Trophoblast cell (in vitro differentiated cells and primary cell): ENCODE data around the gene RGS7BP.

Source experiments
- DNase-seq, 2 donors: peaks; one replicate each; pipeline ENCODE4 v3.0.0-alpha.2; 2016
- H2AFZ ChIP-seq: 2 replicates; pipeline ENCODE4 v1.6.1; 2013; ENCODE audit warnings: low read length, moderate library complexity, mild to moderate bottlenecking; ENCODE audit not compliant: insufficient read depth, poor library complexity
- H2AK5ac ChIP-seq: 2 replicates; pipeline ENCODE4 v1.6.1; 2013; ENCODE audit warnings: mild to moderate bottlenecking, low read length
- H2BK120ac ChIP-seq: 2 replicates; pipeline ENCODE4 v1.6.1; 2013; ENCODE audit warnings: low read length, mild to moderate bottlenecking, moderate library complexity; ENCODE audit not compliant: insufficient read depth, poor library complexity
- H2BK12ac ChIP-seq: 2 replicates; pipeline ENCODE4 v1.6.1; 2013; ENCODE audit warnings: mild to moderate bottlenecking, low read length, moderate library complexity
- H2BK5ac ChIP-seq: 2 replicates; pipeline ENCODE4 v1.6.1; 2013; ENCODE audit warnings: low read length, low read depth, moderate library complexity, mild to moderate bottlenecking; ENCODE audit not compliant: poor library complexity
- H3K14ac ChIP-seq: 2 replicates; pipeline ENCODE4 v1.6.1; 2013; ENCODE audit warnings: mild to moderate bottlenecking, low read length
- H3K18ac ChIP-seq: 2 replicates; pipeline ENCODE4 v1.6.1; 2013; ENCODE audit warnings: mild to moderate bottlenecking, low read length
- H3K23ac ChIP-seq: 2 replicates; pipeline ENCODE4 v1.6.1; 2013; ENCODE audit warnings: low read length
- H3K27ac ChIP-seq: 2 replicates; pipeline ENCODE4 v1.5.1; 2013; ENCODE audit warnings: low read depth, mild to moderate bottlenecking, inconsistent platforms, low read length, moderate library complexity
- H3K27me3 ChIP-seq: 2 replicates; pipeline ENCODE4 v1.6.1; 2013; ENCODE audit warnings: inconsistent platforms, mild to moderate bottlenecking, low read length, moderate library complexity; ENCODE audit not compliant: insufficient read depth
- H3K36me3 ChIP-seq, 2 experiments: 1 replicate in 1 of 2; 2 replicates in 1 of 2; pipeline ENCODE4 v1.6.1; 2013; ENCODE audit warnings: low read length in 2 of 2, mild to moderate bottlenecking in 2 of 2, moderate library complexity in 1 of 2; ENCODE audit not compliant: insufficient read depth in 2 of 2, control insufficient read depth in 1 of 2
- H3K4ac ChIP-seq: 2 replicates; pipeline ENCODE4 v1.6.1; 2013; ENCODE audit warnings: low read depth, mild to moderate bottlenecking, low read length, moderate library complexity
- H3K4me1 ChIP-seq, 2 experiments: 1 replicate in 1 of 2; 2 replicates in 1 of 2; pipeline ENCODE4 v1.6.1; 2013; ENCODE audit warnings: low read length in 2 of 2, mild to moderate bottlenecking in 2 of 2, moderate library complexity in 1 of 2; ENCODE audit not compliant: insufficient read depth in 2 of 2, control insufficient read depth in 1 of 2
- H3K4me2 ChIP-seq: 2 replicates; pipeline ENCODE4 v1.6.1; 2013; ENCODE audit warnings: inconsistent platforms, mild to moderate bottlenecking, low read length, moderate library complexity
- H3K4me3 ChIP-seq: 2 replicates; pipeline ENCODE4 v1.5.1; 2013; ENCODE audit warnings: mild to moderate bottlenecking, low read depth, low read length, inconsistent platforms
- H3K79me1 ChIP-seq: one replicate; pipeline ENCODE4 v1.6.1; 2013; ENCODE audit warnings: low read length
- H3K79me2 ChIP-seq: 2 replicates; pipeline ENCODE4 v1.6.1; 2013; ENCODE audit warnings: low read length, mild to moderate bottlenecking; ENCODE audit not compliant: control insufficient read depth, insufficient read depth, poor library complexity
- H3K9ac ChIP-seq: 2 replicates; pipeline ENCODE4 v1.6.1; 2013; ENCODE audit warnings: mild to moderate bottlenecking, low read length
- H3K9me3 ChIP-seq: 2 replicates; pipeline ENCODE4 v1.6.1; 2013; ENCODE audit warnings: low read depth, mild to moderate bottlenecking, control low read depth, inconsistent platforms, low read length; ENCODE audit not compliant: insufficient read depth
- H4K12ac ChIP-seq: 2 replicates; pipeline ENCODE4 v1.6.1; 2013; ENCODE audit warnings: low read depth, mild to moderate bottlenecking, low read length, moderate library complexity
- H4K8ac ChIP-seq: 2 replicates; pipeline ENCODE4 v1.6.1; 2013; ENCODE audit warnings: low read depth, mild to moderate bottlenecking, low read length, moderate library complexity
- H4K91ac ChIP-seq: one replicate; pipeline ENCODE4 v1.6.1; 2013; ENCODE audit warnings: low read depth, mild to moderate bottlenecking, low read length, moderate library complexity
- WGBS: extraction: QIAGEN DNeasy Blood & Tissue Kit; methylation state at CpG from one replicate; pipeline ENCODE4 v1.1.7; 2013; ENCODE audit warnings: missing lambda C conversion rate; ENCODE audit not compliant: insufficient read length, insufficient coverage; ENCODE audit errors: extremely low coverage; 5-methylcytosine and 5-hydroxymethylcytosine counted together

Gene RGS7BP

DNA sequence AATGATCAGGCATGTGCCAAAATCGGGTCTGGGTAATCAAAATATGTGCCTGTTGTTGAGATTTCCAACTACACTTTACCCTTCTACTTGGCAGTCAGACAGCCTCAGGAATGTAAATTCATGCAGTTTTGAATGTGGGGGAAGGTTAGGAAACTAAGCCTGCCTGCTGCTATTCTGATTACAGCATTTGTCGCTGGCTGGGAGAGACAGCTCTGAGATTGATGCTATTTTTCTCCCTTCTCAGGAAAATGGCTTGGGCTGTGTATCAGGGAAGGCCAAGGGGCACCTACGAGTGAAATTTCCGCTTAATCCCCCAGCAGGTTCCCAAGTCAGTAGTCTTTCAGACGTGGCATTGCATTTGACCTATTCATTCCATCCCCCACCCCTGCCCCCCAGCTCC is 3.6 kb upstream of the RGS7BP start:
- H2BK120ac ChIP-seq: no peak overlapping the region
- no peak overlapping the region for H2BK5ac ChIP-seq
- no peak overlapping the region for H3K4me2 ChIP-seq
- peaks cover 15% of the 10 kb centered on the region for H3K27me3 ChIP-seq
- H3K4me1 ChIP-seq: peaks cover 0 to 7% of the 10 kb centered on the region in 2 experiments
- H3K36me3 ChIP-seq: no peaks in the 10 kb centered on the region
- no peaks in the 10 kb centered on the region for H3K79me2 ChIP-seq
- no peak overlapping the region for H3K27ac ChIP-seq
- H2BK12ac ChIP-seq: no peak overlapping the region
- H3K9me3 ChIP-seq: no peaks in the 10 kb centered on the region
- H2AFZ ChIP-seq: no peak overlapping the region
- no peak overlapping the region for H4K8ac ChIP-seq
- H3K23ac ChIP-seq: no peak overlapping the region
- H3K18ac ChIP-seq: no peak overlapping the region
- WGBS: no CpG with 5 or more reads among the region's 5 CpGs
- H3K14ac ChIP-seq: no peak overlapping the region
- no peak overlapping the region for H2AK5ac ChIP-seq
- no peak for DNase-seq
- H3K9ac ChIP-seq: no peak overlapping the region
- no peak overlapping the region for H4K12ac ChIP-seq
- no peak overlapping the region for H3K4ac ChIP-seq
- H3K79me1 ChIP-seq: no peaks in the 10 kb centered on the region
- H4K91ac ChIP-seq: no peak overlapping the region
- H3K4me3 ChIP-seq: no peak overlapping the region

DNA sequence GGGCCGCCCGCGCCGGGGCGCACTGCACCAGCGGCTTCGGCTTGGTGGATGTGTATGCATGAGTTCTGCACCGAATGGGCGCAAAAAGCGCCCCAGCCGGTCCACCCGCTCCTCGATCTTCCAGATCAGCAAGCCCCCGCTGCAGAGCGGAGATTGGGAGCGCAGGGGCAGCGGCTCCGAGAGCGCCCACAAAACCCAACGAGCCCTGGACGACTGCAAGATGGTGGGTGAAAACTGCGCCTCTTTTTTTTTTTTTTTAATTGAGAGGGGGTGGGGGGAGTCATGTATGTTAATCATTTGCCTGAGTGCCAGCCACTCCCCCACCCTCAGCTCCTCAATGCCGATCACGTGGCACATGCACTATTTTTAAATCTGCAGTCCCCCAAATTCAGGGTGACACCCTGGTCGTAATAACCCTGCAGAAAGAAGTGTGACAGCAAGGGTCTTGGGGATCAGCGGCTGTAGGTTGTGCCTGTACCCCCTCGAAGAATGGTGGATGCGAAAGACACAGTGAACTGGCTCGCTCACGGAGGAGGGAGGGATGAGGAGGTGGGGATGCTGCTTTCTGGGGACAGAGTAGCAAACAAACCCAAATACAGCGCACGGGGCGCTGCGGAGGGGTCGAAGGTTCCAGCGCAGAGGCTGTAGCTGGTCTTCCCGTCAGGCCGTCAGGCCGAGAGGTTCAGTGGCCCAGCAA is 900 bp downstream of the RGS7BP start:
- Histone ChIP-seq H4K91ac (no peak overlapping the region), H2AFZ (no peak overlapping the region), H3K18ac (no peak overlapping the region), H3K4ac (no peak overlapping the region), H2BK5ac (no peak overlapping the region), H3K4me3 (peak overlapping the region; percentile 38), H2AK5ac (no peak overlapping the region), H3K36me3 (no peaks in the 10 kb centered on the region), H3K27me3 (peaks cover 18% of the 10 kb centered on the region), H4K12ac (no peak overlapping the region), H3K79me1 (no peaks in the 10 kb centered on the region), H3K27ac (no peak overlapping the region), H3K9me3 (peaks cover under 1% of the 10 kb centered on the region), H3K23ac (no peak overlapping the region), H3K4me1 (peaks cover 0 to 7% of the 10 kb centered on the region in 2 experiments), H3K9ac (no peak overlapping the region), H2BK120ac (no peak overlapping the region), H3K4me2 (peak overlapping the region; percentile 68), H2BK12ac (no peak overlapping the region), H3K14ac (no peak overlapping the region), H3K79me2 (no peaks in the 10 kb centered on the region), H4K8ac (no peak overlapping the region)
- WGBS: no CpG with 5 or more reads among the region's 39 CpGs
- DNase-seq: no peak

DNA sequence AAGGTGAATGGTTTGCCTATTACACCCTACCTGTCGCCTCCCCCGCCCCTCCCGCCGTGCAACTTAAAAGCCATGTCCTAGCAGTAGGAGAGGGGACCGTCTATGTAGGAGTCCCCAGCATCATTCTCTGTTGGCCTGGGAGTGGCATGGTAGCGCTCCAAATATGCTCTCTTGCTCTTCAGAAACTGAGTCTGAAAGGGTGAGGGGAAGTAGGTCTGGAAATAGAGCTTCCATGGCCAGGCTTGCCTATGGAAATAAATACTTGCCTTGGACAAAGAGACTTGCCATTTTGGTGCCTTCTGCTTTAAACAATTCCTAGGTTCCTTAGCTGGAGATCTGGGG is 1.4 kb downstream of the RGS7BP start:
- no peak overlapping the region for H2BK5ac ChIP-seq
- no peaks in the 10 kb centered on the region for H3K79me1 ChIP-seq
- no peak overlapping the region for H2BK120ac ChIP-seq
- H3K4me3 ChIP-seq: no peak overlapping the region
- peaks cover 2% of the 10 kb centered on the region for H3K9me3 ChIP-seq
- H3K79me2 ChIP-seq: no peaks in the 10 kb centered on the region
- H2AK5ac ChIP-seq: no peak overlapping the region
- H3K4me1 ChIP-seq: peaks cover 0 to 7% of the 10 kb centered on the region in 2 experiments
- no peak overlapping the region for H3K18ac ChIP-seq
- H3K4me2 ChIP-seq: peak overlapping the region; percentile 68
- no CpG with 5 or more reads among the region's 6 CpGs for WGBS
- no peak overlapping the region for H3K9ac ChIP-seq
- no peak for DNase-seq
- no peak overlapping the region for H4K8ac ChIP-seq
- H2AFZ ChIP-seq: no peak overlapping the region
- H3K36me3 ChIP-seq: no peaks in the 10 kb centered on the region
- no peak overlapping the region for H3K27ac ChIP-seq
- no peak overlapping the region for H3K23ac ChIP-seq
- no peak overlapping the region for H2BK12ac ChIP-seq
- H4K12ac ChIP-seq: no peak overlapping the region
- no peak overlapping the region for H3K14ac ChIP-seq
- peaks cover 18% of the 10 kb centered on the region for H3K27me3 ChIP-seq
- no peak overlapping the region for H4K91ac ChIP-seq
- H3K4ac ChIP-seq: no peak overlapping the region

DNA sequence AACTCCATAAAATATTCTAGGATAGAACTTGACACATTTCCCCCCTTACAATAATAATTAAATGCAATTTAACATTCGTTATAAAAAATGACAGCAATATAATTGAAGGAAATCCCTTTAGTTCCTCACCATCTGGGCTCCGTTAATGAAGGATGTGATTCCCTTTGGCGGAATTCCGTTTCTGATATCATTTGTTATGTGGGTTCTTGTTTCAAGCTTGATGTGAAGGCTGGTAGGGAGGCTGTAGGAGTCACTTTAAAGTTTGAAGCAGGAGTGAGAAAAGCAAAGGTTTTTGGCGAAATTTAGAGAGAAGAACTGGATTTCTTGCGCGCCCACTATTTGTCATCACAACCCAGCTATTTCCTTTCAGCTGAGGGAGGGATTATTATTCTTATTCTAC is 4.0 kb downstream of the RGS7BP start:
- WGBS: no CpG with 5 or more reads among the region's 7 CpGs

More for the DNA sequence above, 4.0 kb downstream of the RGS7BP start:
- no peak overlapping the region for H4K12ac ChIP-seq
- H3K27ac ChIP-seq: no peak overlapping the region
- H4K91ac ChIP-seq: no peak overlapping the region
- H2BK12ac ChIP-seq: no peak overlapping the region
- H3K27me3 ChIP-seq: peaks cover 16% of the 10 kb centered on the region
- H3K23ac ChIP-seq: no peak overlapping the region
- no peak overlapping the region for H3K14ac ChIP-seq
- H3K36me3 ChIP-seq: no peaks in the 10 kb centered on the region
- no peak overlapping the region for H2AK5ac ChIP-seq
- peaks cover 2% of the 10 kb centered on the region for H3K9me3 ChIP-seq
- H3K79me1 ChIP-seq: no peaks in the 10 kb centered on the region
- H2AFZ ChIP-seq: no peak overlapping the region
- no peak overlapping the region for H3K4me3 ChIP-seq
- no peaks in the 10 kb centered on the region for H3K79me2 ChIP-seq
- H2BK120ac ChIP-seq: no peak overlapping the region
- H3K4me1 ChIP-seq: peaks cover 0 to 7% of the 10 kb centered on the region in 2 experiments
- no peak overlapping the region for H2BK5ac ChIP-seq
- no peak overlapping the region for H4K8ac ChIP-seq
- no peak overlapping the region for H3K9ac ChIP-seq
- H3K4me2 ChIP-seq: no peak overlapping the region
- H3K4ac ChIP-seq: no peak overlapping the region
- no peak for DNase-seq
- H3K18ac ChIP-seq: no peak overlapping the region
